GM12878 (cell line): ENCODE measurements around the gene SCAP. TPM values are rescaled to one million over a fixed set of nuclear protein-coding genes. Genes with fewer than 3 reads are reported as not detected.

Source experiments
- ETV6 ChIP-seq, 2 experiments: fragments of 450-650 bp in 1 of 2; IDR thresholded peaks in 1 of 2; conservative IDR thresholded peaks in 1 of 2; 2 replicates each; pipeline ENCODE4 v1.6.1; 2014; ENCODE audit warnings: antibody characterized with exemption in 1 of 2, borderline replicate concordance in 1 of 2, low read depth in 1 of 2, mild to moderate bottlenecking in 1 of 2, moderate library complexity in 1 of 2
- WRNIP1 ChIP-seq: IDR thresholded peaks from 2 replicates; pipeline ENCODE4 v1.6.1; 2011; ENCODE audit warnings: low read depth, low read length, improper control_type of control experiment, borderline replicate concordance
- ZBTB4 ChIP-seq: fragments of 450-650 bp; formaldehyde crosslinking; IDR thresholded peaks from 2 replicates; pipeline ENCODE4 v1.4.0; 2022; ENCODE audit warnings: mild to moderate bottlenecking, moderate library complexity
- polyA plus RNA-seq, 11 experiments: library from polyadenylated mRNA; depleted of rRNA in 4 of 11; unstranded in 6 of 11; stranded (reverse) in 5 of 11; fragments of >200 nt; fragmentation: Nextera tagmentation in 4 of 11; fragmentation: Illumina TruSeq in 1 of 11; extraction: Ambion mirVana in 4 of 11; extraction: Trizol in 1 of 11; gene quantifications; 1 replicate in 1 of 11; 2 replicates in 10 of 11; pipeline versions ENCODE4 v1.2.1 to v1.2.3, GENCODE V29; 2011 to 2016; ENCODE audit warnings: inconsistent platforms in 2 of 11, missing spikeins in 2 of 11, low read depth in 1 of 11
- total RNA-seq, 4 experiments: library from RNA; depleted of rRNA in 3 of 4; stranded (reverse); fragments of >200 nt in 3 of 4; fragmentation: Illumina TruSeq in 1 of 4; extraction: Trizol in 1 of 4; gene quantifications; 2 replicates each; pipeline versions ENCODE4 v1.2.1 to v1.2.3, GENCODE V29; 2013 to 2021
- TF ChIP-seq, protein P1 (sequence below): fragments of 450-650 bp; IDR thresholded peaks from 2 replicates; pipeline ENCODE4 v1.6.1; 2018; ENCODE audit warnings: borderline replicate concordance, mild to moderate bottlenecking; ENCODE audit not compliant: partially characterized antibody
- TF ChIP-seq, protein P2 (sequence below): IDR thresholded peaks from 2 replicates; pipeline ENCODE4 v1.6.1; 2011; ENCODE audit warnings: borderline replicate concordance, low read depth, mild to moderate bottlenecking, moderate library complexity, mixed read lengths, low read length; ENCODE audit not compliant: insufficient read depth; ENCODE audit errors: extremely low read length
- TF ChIP-seq, protein P3 (sequence below): fragments of 450-650 bp; IDR thresholded peaks from 2 replicates; pipeline ENCODE4 v1.6.1; 2016; ENCODE audit warnings: mild to moderate bottlenecking

The SCAP gene
- total and polyA plus RNA-seq, 10 of the 15 experiments (the other 5 are each of a cell fraction or from before 2014, with no cell fraction given), result 1.5 to 64.1 (median 27.9) TPM

DNA sequence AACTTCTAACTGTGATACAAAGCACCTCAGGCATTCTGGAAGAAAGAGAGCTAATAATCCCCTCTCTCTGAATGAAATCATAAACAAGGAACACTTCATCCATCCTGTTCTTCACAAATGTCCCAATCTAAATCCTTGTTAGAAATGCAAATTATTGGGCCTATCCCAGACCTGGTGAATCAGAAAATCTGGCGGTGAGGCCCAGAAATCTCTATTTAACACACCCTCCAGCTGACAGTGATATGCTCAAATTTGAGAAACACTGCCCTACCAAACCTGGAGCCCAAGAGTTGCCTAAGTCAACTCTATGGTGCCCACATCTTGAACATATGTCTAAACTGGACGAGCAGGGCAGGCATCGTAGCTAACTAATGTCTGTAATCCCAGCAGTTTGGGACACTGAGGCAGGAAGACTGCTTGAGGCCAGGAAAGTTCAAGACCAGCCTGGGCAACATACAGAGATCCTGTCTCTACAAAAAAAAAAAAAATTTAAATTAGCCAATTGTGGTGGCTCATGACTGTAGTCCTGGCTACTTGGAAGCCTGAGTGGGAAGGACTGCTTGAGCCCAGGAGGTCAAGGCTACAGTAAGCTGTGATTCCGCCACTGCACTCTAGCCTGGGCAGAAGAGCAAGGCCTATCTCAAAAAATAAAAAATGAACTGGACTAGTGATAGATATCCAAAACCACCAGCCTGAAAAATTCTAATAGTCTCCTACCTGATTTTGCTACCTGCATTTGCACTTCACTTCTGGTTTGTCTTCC is 23.1 kb downstream of the SCAP start (continued):
- TF ChIP-seq, protein P1, sequence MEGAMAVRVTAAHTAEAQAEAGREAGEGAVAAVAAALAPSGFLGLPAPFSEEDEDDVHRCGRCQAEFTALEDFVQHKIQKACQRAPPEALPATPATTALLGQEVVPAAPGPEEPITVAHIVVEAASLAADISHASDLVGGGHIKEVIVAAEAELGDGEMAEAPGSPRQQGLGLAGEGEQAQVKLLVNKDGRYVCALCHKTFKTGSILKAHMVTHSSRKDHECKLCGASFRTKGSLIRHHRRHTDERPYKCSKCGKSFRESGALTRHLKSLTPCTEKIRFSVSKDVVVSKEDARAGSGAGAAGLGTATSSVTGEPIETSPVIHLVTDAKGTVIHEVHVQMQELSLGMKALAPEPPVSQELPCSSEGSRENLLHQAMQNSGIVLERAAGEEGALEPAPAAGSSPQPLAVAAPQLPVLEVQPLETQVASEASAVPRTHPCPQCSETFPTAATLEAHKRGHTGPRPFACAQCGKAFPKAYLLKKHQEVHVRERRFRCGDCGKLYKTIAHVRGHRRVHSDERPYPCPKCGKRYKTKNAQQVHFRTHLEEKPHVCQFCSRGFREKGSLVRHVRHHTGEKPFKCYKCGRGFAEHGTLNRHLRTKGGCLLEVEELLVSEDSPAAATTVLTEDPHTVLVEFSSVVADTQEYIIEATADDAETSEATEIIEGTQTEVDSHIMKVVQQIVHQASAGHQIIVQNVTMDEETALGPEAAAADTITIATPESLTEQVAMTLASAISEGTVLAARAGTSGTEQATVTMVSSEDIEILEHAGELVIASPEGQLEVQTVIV, result no peak
- TF ChIP-seq ZBTB4 (CRISPR knock-in tag) (no peak), WRNIP1 (no peak), ETV6 (conservative IDR thresholded peaks at IDR 0.05 in 1 of 2, IDR thresholded peaks at IDR 0.05 in 1 of 2; ENCODE audit: borderline replicate concordance in 1 of 2, low read depth in 1 of 2) (no peak)
- TF ChIP-seq, protein P2, sequence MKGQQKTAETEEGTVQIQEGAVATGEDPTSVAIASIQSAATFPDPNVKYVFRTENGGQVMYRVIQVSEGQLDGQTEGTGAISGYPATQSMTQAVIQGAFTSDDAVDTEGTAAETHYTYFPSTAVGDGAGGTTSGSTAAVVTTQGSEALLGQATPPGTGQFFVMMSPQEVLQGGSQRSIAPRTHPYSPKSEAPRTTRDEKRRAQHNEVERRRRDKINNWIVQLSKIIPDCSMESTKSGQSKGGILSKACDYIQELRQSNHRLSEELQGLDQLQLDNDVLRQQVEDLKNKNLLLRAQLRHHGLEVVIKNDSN, result no peak
- TF ChIP-seq, protein P3, sequence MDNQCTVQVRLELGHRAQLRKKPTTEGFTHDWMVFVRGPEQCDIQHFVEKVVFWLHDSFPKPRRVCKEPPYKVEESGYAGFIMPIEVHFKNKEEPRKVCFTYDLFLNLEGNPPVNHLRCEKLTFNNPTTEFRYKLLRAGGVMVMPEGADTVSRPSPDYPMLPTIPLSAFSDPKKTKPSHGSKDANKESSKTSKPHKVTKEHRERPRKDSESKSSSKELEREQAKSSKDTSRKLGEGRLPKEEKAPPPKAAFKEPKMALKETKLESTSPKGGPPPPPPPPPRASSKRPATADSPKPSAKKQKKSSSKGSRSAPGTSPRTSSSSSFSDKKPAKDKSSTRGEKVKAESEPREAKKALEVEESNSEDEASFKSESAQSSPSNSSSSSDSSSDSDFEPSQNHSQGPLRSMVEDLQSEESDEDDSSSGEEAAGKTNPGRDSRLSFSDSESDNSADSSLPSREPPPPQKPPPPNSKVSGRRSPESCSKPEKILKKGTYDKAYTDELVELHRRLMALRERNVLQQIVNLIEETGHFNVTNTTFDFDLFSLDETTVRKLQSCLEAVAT, result no peak
